Hematopoietic multipotent progenitor cell treated with erythropoietin and hydrocortisone succinate and interleukin-3 and kit ligand, for 4 days (in vitro differentiated cells): ENCODE results near the gene AMH.
A peak's percentile ranks its signal among the peaks of the same experiment; 100 is the strongest.
"Not testable (repeated sequence)": the region's sequence is repeated elsewhere in the genome, so short reads cannot be mapped to it uniquely, and the experiment has no call there.

Source experiments
- DNase-seq: peaks from one replicate; pipeline ENCODE4 v3.0.0-alpha.2; 2015

Gene AMH

DNA sequence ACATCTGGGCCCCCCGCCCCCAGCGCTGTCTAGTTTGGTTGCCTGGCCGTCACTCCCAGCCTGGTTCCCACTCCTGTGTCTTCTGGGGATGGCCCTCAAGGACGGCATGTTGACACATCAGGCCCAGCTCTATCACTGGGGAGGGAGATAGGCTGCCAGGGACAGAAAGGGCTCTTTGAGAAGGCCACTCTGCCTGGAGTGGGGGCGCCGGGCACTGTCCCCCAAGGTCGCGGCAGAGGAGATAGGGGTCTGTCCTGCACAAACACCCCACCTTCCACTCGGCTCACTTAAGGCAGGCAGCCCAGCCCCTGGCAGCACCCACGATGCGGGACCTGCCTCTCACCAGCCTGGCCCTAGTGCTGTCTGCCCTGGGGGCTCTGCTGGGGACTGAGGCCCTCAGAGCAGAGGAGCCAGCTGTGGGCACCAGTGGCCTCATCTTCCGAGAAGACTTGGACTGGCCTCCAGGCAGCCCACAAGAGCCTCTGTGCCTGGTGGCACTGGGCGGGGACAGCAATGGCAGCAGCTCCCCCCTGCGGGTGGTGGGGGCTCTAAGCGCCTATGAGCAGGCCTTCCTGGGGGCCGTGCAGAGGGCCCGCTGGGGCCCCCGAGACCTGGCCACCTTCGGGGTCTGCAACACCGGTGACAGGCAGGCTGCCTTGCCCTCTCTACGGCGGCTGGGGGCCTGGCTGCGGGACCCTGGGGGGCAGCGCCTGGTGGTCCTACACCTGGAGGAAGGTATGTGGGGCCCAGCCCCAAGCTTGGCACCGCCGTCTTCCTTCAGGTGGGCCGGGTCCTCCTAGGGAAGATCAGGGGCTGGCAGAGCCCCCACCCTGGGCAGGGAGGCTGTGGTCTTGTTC lies at the start of gene AMH:
TSS of gene AMH (plus strand) at position 314 of the 857 bp plus-strand sequence. CDS start at position 324, 10 bp downstream.
- no peak for DNase-seq

DNA sequence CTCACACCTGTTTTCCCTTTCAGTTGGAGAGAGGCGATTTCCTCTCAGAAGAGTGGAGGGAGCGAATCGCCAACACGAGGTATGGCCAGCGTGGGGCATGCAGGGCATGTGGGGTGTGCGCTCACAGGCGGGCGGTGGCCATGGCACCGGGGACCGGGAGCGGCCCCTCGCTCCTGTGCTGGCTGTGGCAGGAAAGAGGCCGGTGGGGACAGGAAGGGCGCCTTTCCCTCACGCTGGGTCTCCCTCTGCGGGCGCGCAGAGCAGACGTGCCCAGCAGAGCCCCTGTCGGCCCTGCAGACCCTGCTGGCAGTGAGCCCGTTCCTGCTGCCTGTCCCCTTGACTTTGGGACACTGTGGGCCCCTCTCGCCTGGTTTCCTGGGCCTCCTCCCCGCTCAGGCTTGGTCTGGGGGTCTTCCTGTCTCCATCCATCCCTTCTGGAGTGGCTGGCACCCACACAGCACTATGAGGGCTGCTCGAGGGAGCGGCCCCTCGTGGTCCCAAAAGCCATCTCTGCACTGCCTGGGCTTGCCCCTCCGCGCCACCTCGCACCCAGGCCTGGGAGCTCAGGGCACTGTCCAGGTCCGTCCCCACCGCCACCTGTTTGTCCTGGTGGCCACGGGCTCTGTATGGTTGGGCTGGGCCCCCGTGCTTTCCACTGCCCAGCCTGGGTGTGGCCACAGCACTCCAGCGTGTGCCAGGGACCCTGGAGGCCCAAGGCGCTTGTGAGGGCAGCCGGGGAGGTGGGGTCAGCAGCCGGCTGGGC lies 49.1 kb upstream of the AMH start:
- DNase-seq: no peak

DNA sequence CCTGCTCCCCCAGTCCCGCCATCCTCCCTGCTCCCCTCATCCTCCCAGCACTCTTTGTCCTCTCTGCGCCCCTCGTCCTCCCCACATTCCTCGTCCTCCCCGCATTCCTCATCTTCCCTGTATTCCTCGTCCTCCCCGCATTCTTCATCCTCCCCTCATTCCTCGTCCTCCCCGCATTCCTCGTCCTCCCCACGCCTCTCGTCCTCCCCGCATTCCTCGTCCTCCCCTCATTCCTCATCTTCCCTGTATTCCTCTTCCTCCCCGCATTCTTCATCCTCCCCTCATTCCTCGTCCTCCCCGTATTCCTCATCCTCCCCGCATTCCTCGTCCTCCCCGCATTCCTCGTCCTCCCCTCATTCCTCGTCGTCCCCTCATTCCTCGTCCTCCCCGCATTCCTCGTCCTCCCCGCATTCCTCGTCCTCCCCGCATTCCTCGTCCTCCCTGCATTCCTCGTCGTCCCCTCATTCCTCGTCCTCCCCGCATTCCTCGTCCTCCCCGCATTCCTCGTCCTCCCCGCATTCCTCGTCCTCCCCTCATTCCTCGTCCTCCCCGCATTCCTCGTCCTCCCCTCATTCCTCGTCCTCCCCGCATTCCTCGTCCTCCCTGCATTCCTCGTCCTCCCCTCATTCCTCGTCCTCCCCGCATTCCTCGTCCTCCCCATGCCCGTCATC lies 48.4 kb upstream of the AMH start:
- DNase-seq: not testable (repeated sequence)

DNA sequence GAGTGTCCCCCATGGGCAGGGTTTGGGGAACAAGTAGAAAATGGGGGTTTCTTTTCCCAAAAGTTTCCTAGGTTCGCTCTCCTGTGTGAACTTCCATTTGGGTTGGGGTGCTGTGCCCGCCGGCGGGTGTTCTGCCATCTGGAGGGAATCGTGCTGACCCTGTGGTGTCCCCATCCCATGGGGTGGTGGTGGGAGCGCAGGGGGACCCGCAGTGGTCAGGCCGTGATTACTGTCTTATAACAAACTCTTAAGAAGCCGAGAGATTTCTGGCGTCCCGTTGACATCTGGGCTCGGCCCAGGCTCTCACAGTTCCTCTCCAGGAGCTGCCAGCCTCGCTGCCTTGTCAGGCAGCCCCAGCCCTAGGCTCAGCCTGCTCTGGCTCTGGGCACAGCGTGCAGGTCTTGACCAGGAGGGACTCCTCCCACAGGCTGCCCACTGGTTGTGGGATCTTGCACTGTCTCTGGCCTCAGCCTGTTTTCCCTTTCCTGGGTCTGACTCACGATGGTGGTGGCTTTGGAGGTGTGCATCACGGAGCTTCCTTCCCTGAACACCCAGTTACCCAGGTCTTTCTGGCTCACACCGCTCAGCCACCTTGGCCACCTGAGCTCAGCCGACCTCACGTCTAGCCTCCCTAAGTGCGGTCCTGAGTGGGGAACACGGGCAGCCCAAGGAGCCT lies 47.5 kb upstream of the AMH start:
- DNase-seq: no peak

DNA sequence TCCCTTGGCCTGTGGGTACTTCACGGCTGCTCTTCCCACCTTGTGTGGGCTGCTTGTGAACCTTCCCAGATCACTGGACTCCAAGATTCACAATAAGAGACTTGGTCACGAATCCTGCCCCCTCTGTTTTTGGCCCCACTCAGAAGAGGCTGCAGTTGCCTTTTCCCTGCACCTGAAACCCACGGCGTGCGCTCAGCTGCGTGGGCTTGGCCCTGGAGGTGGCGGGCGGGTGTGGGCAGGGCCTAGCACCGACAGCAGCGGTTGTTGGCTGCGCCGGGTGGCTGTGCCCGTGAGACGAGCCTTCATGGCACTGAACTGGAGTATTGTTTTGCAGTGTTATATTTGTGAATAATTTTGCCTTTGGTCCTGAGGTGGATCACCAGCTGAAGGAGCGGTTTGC lies 46.8 kb upstream of the AMH start:
- DNase-seq: no peak

DNA sequence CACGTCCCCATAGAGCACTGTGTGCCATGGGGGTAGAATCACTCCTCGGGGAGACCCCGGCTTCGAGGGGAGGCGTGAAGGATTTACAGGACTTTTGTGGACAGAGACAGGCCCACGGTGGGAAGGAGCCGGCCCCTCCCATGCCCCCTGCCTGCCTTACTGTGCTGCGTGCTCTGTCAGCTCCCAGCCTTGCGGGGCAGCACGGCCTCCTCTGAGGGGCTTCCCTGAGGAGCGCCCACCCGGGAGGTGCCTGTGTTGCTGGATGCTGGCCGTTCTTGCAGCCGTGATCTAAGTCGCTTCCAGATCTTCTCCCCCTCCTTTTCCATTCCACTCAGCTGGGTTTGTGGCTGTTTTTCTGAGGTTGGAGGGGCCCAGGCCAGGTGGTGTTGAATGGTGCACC lies 42.1 kb upstream of the AMH start:
- DNase-seq: no peak

DNA sequence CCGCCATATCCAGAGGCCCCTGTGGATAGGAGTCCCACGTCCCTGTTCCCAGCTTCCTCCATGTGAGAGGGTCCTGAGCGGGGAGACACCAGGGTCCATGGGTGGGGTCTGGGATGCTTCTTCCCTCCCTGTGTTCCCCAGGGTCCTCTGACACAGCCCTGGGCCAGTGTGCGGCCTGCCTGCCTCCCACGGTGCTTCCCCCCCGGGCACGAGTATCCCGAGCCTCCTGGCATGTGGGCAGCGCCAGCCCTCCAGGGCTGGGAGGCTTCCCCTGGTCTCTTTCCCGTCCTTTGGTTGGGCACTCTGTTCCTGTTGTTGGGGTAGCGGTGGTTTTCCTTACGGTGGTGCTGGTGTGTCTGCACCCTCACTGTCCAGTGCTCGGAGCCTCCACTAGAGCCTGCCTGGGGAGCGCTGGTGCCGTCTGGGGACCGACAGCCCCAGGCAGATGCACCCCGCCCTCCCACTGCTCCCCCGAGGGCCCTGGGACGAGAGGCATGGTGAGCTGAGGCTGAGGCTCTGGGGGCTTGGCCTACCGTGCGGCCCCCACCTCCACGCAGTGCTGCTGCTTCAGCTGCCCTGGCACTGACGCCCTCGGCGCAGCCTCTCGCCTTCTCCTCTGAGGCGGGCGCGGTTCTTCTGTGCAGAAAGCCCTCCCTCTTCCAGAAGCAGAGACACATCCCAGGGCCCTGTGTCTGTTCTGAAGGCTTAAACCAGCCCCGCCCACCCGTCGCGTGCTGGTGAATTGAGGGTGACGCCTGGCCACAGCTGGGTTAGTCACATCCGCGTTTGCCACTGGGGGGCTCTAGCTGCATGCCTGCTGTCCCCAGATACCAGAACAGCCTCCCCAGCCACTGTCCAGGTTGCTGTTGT lies 40.9 kb upstream of the AMH start:
- peak; percentile 90 for DNase-seq

DNA sequence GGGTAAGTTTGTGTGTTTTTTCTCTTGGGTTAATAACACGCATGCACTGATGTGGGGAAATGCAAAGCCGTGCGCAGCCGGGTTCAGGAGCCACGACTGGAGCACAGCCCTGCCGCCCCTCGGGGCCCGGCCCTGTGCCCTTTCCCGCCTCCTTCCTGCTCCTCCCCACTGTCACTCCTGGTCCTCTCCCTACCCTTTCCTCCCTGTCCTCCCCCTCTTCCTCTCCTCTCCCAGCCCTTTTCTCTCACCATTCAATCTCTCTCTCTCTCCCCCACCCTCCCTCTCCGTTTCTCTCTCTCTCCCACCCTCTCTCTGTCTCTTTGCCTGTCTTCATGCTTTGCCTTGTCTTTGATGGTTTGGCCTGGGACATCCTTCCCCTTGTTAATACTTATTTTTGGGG lies 40.1 kb upstream of the AMH start:
- DNase-seq: no peak

DNA sequence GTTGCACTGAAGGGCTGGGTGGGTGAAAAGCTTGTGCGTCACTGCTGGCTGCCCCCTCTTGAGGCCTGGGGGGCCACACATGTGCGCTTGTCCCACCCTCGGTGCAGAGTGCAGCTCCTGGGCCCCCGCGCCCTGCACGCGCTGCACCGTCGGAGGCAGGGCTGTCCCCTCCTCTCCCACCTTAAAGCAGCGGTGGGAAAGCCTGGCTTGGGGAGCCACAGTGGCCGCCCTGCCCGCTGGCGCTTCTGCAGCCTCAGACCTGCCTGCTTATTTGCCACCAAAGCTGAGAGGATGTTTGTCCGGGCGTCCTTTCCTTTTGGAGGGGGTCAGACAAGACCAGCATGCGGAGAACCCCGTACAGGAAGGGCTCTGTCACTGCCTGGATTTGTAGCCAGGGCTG lies 39.7 kb upstream of the AMH start:
- DNase-seq: no peak

DNA sequence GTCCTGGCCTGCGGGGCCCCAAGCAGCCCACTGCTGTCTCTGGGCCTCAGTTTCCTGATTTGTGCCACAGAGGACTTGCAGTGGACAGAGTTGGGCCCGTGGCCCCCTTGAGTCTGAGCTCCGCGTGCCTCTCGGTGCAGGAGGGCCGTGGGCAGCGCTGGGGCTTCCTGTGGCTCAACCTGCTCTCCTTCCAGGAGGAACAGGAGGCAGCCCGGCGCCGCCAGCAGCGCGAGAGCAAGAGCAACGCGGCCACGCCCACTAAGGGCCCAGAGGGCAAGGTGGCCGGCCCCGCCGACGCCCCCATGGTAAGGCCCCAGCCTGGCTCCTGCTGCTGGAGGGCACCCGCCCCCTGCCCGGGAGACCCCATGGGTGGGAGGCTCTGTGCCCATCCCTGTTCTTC lies 38.9 kb upstream of the AMH start:
- DNase-seq: no peak

DNA sequence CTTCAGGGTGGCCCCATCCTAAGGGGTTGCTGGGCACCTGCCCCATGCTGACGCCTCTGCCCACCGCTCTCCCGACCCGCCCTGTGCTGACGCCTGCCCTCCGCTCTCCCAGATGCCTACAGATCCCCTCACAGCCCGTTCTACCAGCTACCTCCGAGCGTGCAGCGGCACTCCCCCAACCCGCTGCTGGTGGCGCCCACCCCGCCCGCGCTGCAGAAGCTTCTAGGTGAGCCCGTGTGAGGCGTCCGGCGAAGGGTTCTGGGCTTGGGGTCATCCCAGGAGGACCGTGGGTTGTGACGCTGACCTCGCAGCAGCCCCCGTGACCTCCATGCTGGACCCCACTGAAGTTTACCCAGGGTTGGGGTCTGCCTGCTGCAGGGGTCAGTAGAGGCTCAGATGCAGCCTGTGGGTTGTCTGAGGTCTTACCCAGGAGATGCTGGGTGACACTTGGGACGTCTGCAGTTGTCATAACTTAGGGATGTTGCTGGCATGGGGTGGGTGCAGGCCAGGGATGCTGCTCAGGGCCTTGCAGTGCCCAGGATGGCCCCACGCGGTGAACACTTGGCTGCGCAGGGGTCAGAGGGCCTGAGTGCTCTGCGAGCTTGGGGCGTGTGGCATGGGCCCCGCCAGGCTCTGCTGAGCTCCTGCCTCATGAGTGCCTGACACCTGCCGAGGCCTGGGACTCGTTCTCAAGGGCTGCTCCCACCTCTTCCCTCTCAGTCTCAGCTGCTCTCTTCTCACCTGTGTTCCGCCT lies 38.0 kb upstream of the AMH start:
- no peak for DNase-seq

DNA sequence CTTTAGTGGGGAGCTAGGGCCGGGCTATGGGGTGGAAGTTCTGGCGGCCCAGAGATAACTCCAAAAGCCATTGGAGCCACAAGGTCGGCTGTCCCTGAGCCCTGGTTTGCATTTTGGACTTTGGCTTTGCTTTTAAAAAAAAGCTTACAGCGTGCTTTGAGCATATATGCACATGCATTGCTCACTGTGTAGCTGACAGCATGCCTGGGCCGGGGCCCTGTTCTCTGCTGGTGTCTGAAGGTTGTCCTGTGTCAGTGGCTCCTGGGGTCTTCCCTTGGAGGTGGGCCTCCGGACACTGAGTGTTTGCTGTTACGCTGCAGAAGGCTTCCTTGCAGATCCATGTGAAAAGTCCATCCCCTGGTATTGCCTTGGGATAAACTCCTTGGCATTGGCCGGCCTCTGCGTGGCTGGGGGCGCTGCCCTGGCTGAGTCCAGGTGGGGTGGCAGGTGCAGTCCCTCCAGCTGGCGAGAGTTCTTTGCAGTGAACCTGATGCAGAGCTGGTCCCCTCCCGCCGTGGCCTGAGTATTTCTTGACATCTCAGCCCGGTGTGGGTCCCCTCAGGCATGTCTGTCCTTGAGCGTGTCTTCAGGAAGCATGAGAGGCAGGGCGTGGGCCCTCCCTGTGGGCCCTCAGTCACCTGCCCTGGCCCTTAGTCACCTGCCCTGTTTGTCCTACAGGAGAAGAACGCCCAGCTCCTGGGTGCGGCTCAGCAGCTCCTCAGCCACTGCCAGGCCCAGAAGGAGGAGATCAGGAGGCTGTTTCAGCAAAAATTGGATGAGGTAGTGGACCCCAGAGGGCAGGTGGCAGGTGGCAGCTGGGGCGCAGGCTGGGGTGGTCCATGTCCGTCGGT lies 36.0 kb upstream of the AMH start:
- no peak for DNase-seq

DNA sequence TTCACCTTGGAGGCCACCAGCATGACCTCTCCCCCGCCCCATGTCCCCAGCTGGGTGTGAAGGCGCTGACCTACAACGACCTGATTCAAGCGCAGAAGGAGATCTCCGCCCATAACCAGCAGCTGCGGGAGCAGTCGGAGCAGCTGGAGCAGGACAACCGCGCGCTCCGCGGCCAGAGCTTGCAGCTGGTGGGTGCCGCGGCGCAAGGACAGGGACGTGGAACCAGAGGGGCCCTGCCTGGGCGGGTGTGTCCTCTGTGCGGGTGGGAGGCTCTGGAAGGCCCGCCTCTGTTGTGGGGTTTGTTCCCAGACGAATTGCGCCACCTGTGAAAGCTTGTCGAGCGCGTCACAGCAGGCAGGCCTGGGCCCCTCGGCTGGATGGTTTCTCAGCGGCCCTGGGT lies 35.3 kb upstream of the AMH start:
- no peak for DNase-seq

DNA sequence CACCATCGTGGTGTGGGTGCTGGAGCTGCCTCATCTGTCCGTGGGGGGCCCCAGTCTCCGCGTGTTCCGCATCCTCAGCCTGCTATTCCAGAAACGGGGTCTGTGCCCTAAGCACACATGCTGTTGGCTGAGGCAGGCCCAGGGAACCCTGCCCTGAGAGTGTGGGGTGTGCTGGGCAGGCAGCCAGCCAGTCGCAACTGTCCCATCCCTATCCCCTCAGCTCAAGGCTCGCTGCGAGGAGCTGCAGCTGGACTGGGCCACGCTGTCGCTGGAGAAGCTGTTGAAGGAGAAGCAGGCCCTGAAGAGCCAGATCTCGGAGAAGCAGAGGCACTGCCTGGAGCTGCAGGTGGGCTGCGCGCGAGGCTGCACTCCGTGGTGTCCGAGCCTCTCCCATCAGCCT lies 34.9 kb upstream of the AMH start:
- no peak for DNase-seq

DNA sequence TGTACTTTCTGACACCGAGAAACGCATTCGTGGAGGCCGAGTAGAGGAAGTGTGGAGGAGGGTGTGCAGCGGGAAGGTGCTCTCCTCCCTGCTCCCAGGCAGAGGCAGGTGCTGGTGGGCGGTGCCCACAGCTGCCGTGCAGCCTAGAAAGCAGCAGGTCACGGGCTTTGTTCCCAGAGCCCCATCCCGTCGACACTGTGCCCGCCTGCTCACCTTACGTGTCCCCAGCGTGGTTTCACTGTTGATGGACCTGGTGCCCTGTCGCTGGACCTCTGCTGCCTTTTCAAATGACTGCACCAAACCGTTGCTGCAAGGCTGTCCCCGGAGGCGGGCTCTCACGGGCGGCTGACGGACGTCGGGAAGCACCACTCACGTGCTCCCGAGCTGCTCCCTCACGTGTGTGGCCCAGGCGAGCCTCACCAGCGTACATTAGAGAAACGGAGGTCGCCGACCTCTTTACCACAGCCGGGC lies 33.8 kb upstream of the AMH start:
- DNase-seq: no peak

DNA sequence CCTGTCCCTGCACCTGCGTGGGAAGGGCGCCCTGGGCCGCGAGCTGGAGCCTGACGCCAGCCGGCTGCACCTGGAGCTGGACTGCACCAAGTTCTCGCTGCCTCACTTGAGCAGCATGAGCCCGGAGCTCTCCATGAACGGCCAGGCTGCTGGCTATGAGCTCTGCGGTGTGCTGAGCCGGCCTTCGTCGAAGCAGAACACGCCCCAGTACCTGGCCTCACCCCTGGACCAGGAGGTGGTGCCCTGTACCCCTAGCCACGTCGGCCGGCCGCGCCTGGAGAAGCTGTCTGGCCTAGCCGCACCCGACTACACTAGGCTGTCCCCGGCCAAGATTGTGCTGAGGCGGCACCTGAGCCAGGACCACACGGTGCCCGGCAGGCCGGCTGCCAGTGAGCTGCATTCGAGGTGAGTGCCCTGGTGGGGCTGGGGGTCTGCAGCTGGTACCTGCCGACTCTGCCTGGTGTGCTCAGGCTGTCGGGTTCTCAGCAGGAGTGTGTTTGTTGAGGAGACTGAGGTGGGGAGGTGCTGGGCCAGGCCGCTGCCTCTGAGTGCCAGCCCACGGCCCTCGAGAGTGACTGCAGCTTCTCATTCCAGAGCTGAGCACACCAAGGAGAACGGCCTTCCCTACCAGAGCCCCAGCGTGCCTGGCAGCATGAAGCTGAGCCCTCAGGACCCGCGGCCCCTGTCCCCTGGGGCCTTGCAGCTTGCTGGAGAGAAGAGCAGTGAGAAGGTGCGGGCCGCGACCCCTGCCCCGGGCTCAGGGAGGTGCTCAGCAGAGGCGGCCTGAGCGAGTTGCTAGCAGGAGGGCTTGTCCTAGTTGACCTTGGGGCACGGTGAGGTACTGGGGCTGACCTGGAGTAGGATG lies 32.5 kb upstream of the AMH start:
- no peak for DNase-seq

DNA sequence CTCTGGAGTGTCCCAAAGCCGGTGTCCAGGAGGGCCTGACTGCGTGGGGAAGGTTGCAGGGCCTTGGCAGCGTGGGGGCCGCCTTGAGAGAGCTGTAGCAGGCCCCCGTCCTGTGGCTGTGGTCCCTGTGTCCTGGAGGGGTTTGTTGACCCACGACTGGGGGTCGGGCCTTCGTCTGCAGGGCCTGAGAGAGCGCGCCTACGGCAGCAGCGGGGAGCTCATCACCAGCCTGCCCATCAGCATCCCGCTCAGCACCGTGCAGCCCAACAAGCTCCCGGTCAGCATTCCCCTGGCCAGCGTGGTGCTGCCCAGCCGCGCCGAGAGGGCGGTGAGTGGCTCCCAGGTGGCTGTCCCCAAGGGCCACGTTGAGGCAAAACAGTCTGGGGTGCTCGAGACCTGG lies 31.5 kb upstream of the AMH start:
- DNase-seq: no peak

DNA sequence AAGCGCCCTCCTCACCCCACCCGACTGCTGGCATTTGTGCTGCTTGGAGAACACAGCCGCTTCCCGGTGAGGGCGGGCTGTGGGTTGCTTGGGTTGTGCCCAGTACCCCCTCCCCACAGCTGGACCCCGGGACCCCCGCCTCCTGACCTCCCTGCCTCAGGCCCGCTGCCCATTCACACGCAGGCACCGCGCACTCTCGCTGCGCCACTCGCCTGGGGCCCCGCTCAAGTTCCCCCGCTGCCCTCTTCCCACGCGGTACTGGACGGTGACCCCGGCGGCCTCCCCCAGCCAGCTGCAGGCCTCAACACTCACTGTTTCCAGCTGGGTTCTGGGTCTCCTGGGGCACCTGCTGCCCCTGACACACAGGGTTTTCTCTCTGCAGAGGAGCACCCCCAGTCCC lies 29.4 kb upstream of the AMH start:
- DNase-seq: no peak

DNA sequence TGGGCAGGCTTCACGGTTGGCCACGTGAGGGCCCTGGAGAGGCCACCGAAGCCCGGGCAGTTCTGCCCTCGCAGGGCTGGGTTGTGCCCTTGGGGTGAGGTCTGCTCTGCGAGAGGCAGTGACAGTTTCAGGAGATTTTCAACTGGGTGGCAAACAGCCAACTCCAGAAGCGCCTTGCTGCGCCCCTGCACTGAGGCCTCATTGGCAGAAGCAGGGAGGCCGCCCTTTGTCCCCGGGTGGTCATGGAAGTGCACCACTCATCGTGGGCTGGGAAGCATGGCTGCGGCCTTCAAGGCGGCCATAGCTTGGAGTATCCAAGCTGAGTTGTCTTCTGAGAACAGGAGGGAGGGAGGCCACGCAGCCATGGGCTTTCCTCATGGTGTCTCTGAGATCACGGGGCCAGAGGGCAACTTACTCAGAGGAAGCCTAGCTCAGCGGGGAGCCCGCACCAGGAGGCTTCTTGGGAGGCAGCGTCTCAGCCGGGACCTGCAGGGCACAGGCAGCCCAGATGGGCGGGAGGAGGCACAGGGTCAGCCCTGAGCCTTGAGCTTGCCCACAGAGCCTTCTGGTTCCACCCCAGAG lies 27.8 kb upstream of the AMH start:
- no peak for DNase-seq
